NOMO-1 treated with dmso at 0.1 percent for 144 hours (cell line): ENCODE results near the gene RHOC.
"Not testable (repeated sequence)": the region's sequence is repeated elsewhere in the genome, so short reads cannot be mapped to it uniquely, and the experiment has no call there.

Source experiments
- DNase-seq: peaks from one replicate; lab custom pipeline; 2025; ENCODE audit not compliant: unreplicated experiment; lab: John Stamatoyannopoulos, UW

RHOC gene

DNA sequence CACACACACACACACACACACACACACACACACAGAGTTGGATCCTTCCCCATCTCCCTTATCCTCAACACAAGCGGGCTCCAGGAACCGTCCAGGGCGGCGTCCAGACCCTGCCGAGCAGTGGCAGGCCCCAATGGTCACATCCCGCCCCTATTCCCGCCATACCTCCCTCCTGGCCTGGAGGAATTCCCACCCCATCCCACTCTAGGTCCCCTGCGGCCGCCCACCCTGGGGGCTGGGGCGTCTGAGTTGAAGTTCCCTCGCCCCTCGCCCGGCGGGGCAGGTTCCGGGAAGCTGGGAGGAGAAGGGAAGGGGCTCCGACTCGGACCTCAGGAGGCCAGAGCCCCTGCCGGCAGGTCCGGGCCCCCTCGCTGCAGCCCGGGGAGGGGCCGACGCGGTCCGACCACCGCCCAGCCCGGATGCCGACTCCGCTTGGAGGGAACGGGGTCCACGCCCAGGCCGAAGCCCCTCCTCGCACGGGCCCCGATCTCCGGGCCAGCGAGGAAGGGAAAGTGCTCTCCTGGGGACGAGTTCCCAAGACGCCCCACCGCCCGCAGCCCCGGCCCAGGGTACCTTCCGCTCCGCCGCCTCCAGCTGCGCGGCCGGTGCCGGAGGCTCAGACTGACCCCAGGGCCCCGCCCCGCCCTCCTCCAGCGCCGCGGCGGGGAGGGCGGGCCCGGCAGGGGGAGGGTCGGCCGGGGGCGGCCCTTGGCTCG is at the start of gene RHOC:
TSS of gene RHOC (minus strand) at position 623 of the 716 bp plus-strand sequence. CDS start 3,328 bp downstream, outside the sequence.
- DNase-seq: no peak

DNA sequence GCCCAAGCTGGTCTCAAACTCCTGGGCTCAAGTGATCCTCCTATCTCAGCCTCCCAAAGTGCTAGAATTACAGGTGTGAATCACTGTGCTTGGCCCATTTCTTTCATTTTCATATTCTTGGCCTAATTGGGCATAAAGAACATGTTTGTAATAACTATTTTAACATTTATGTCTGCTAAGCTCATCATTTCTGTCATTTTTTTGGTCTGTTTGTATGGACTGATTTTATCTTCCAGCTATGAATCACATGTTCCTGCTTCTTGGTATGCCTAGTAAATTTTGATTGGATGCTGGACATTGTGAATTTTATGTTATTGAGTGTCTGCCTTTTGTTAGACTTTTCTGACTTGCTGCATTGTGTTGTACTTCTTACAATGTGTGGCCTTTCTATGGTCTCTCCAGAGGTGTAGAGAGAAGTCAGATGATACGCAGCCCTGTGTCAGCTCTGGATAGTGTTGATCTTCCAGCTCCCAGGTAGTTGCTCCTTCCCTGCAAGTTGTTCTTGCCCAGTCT is 47.2 kb upstream of the RHOC start:
- DNase-seq: no peak

DNA sequence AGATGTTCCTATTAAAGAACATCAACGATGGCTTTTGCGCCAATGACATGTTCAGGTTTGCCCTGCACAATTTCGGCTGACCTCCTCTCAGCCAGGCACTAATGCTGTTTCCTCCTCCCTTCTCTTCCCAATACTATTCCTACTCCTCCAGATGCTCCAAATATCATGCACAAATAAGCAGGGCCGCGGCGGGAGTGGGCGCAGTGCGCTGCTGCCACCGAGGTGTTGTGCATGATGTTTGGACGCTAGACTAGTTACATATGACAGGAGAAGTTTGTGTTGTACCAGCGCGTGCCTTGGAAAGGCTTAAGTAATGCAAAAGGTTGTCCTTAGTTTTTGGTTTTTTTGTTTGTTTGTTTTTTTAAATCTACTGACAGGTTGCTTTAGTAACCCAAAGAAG is 41.5 kb upstream of the RHOC start:
- no peak for DNase-seq

DNA sequence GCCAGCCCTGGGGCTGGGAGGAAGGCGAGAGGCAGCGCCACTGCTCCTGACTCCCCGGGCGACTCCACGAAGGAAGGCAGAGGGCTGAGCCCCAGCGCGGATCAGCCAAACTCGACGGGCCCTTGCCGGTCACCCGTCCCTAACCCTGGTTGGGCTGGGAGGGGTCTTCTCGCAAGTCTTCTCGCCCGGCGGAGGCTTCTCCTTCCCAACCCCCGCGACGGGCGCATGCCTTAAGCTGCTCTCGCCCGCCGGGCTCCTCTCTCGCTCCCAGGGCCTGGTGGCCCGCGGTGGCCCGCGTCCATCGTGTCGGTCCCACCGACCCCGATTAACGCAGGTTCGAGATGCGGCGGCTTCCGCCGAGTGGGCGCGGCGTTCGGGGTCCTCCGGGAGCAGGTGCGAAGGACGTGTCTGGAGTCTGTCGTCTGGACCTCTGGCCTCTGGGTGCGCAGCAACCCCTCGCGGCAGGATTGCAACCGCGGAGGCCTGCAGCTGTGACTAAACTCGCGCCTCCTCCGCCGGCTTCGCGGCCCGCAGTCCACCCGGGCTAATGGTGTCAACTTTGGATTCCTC is 37.2 kb upstream of the RHOC start:
- no peak for DNase-seq

DNA sequence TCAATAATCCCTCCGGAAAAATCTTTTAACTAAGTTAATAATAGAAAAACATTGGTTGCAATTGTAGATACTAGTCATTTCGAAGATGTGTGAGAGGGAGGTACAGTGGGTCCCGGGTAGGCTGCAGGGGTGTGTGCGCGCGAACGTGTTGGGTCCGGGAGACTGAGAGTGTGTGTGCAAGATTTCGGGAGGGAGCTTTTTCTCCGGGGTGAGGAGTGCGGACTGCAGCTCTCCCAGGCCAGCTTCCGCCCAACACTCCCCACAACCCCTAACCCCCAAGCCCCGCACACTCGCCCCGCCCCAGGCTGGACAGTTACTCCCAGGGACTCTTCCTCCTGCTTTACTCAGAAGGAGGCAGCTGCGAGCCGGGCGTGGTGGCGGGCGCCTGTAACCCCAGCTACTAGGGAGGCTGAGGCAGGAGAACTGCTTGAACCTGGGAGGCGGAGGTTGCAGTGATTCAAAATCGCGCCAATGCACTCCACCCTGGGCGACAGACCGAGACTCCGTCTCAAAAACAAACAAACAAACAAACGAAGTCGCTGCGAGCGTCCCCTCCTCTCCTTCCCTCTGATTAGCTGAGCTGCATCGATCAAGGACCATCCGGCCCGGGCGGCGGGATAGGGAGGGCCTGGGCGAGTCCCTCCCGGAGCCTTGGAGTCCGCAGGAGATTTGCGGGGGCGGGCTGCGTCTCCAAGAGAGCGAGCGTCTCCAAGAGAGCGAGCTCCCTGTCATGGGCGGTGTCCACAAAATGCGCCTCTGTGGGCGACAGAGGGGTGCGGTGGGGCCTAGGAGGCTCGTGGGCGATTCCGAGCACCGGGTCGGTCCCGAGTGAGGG is 36.5 kb upstream of the RHOC start:
- no peak for DNase-seq

DNA sequence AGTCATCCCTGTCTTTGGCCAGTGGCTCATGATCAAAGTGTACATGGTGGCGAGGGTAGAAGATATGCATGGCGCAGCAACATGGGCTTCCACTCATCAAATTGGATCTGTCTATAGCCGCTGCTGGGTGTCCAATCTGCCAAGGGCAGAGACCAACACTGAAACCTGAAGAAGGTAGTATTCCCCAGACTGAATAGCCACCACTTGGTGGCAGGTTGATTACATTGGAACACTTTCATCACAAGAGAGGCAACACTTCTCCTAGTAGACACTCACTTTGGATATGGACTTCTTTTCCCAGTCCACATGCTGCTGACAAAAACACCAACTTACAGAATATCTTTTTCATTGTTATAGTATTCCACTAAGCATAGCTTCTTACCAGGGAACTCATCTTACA is 30.6 kb upstream of the RHOC start:
- DNase-seq: no peak

DNA sequence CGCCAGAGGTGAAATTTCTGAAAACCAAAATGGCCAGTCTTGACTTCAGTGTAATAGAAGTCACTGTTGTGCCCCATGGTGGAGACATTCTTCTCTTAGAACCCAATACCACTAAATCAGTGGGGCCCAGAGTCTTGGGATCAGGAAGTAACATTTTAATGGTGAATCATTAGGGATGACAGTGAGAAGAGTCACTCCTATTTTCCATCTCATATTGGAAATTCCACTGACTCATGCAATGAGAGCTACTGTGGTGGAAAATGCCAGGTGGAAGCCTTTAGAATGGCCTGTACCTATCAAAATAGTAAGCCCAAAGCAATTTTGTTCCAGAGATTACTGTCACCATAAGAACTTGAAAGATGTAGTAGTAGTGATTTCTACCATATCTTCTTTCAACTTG is 28.8 kb upstream of the RHOC start:
- no peak for DNase-seq

DNA sequence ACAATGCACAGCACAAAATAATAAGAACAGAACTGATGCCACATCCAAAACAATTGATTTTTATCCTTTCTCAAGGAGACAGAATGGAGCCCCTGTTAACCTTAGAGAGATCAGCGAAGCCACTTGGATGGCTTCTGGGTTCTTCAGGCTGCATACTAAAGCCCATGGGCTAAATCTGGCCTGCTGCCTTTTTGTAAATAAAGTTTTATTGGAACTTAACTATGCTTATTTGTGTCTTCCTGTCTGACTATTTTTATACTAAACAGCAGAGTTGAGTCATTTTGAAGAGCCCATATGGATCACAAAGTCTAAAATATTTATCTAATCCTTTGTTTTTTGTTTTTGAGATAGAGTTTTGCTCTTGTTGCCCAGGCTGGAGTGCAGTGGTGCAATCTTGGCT is 24.5 kb upstream of the RHOC start:
- DNase-seq: no peak

DNA sequence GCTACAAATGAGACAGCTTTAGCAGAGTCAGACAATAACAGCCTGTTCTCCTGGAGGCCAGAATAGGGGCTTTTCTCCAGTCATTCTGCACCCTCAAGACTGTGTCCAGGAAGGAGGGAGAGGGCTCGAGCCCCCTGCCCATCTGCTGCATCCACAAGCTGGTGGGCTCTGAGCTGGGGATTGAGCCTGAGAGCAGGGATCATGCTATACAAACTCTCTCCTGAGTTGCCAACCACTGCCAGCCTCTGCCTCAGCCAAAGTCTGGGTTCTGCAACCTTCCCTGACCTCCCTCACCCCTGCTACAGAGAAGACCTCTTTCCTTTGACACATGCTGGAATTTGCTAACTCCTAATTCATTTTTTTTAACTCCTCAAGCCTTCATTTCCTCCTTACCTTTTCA is 23.0 kb upstream of the RHOC start:
- no peak for DNase-seq

DNA sequence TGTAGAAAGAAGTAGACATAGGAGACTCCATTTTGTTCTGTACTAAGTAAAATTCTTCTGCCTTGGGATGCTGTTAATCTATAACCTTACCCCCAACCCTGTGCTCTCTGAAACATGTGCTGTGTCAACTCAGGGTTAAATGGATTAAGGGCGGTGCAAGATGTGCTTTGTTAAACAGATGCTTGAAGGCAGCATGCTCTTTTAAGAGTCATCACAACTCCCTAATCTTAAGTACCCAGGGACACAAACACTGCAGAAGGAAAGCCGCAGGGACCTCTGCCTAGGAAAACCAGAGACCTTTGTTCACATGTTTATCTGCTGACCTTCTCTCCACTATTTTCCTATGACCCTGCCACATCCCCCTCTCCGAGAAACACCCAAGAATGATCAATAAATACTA is 22.1 kb upstream of the RHOC start:
- not testable (repeated sequence) for DNase-seq

DNA sequence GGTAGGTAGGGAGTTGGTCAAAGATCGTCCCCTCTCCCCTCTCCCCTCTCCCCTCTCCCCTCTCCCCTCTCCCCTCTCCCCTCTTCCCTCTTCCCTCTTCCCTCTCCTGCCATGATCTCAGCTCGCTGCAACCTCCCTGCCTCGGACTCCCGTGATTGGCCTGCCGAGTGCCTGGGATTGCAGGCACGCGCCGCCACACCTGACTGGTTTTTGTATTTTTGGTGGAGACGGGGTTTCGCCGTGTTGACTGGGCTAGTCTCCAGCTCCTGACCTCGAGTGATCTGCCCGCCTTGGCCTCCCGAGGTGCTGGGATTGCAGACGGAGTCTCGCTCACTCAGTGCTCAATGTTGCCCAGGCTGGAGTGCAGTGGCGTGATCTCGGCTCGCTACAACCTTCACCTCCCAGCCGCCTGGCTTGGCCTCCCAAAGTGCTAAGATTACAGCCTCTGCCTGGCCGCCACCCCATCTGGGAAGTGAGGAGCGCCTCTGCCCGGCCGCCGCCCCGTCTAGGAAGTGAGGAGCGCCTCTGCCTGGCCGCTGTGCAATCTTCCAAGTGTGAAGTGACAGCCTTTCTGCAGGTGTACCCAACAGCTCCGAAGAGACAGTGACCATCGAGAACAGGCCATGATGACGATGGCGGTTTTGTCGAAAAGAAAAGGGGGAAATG is 21.5 kb upstream of the RHOC start:
- DNase-seq: not testable (repeated sequence)

DNA sequence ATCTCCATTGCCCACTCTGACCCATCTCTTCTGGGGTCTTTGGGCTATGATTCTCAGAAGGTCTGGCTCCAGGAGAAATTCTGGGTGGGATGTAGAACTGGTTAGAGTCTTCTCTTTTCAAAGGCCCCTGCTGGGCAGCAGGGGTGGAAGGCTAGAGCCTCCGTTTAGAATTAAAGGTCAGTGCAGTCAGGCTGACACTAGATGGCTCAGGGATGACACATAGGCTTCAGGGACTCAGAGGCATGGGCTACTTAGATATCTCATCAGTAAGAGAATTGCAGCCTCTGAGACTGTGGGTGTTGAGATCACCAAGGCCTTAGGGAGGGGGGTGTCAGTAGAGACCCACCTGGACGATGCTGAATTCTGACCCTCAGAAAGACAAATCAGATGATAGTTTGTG is 20.8 kb upstream of the RHOC start:
- no peak for DNase-seq

DNA sequence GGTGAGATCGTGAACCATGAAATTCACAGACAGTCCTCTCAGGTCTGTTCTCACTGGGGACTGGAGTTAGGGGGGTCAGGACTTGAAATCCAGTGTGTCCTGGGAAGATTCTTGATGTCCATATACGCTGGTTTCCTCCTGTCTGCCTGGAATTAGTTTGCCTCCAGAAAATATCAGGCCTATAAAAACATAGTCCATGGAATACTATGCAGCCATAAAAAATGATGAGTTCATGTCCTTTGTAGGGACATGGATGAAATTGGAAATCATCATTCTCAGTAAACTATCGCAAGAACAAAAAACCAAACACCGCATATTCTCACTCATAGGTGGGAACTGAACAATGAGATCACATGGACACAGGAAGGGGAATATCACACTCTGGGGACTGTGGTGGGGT is 17.3 kb upstream of the RHOC start:
- DNase-seq: not testable (repeated sequence)

DNA sequence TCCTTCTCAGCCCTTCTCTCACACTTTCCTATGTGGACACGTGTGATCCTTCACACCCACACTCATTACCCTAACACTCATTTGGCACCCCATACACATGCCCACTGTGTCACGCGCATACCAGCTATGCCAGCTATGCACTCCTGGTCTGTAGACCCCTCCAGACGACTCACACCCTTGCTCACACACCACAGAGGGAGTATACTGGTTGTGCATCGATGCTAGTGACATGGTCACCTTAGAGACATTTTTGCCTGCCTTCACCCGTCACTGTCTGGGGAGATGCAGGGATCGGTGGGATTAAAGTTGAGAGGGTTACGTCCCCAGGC is 16.5 kb upstream of the RHOC start:
- DNase-seq: no peak

DNA sequence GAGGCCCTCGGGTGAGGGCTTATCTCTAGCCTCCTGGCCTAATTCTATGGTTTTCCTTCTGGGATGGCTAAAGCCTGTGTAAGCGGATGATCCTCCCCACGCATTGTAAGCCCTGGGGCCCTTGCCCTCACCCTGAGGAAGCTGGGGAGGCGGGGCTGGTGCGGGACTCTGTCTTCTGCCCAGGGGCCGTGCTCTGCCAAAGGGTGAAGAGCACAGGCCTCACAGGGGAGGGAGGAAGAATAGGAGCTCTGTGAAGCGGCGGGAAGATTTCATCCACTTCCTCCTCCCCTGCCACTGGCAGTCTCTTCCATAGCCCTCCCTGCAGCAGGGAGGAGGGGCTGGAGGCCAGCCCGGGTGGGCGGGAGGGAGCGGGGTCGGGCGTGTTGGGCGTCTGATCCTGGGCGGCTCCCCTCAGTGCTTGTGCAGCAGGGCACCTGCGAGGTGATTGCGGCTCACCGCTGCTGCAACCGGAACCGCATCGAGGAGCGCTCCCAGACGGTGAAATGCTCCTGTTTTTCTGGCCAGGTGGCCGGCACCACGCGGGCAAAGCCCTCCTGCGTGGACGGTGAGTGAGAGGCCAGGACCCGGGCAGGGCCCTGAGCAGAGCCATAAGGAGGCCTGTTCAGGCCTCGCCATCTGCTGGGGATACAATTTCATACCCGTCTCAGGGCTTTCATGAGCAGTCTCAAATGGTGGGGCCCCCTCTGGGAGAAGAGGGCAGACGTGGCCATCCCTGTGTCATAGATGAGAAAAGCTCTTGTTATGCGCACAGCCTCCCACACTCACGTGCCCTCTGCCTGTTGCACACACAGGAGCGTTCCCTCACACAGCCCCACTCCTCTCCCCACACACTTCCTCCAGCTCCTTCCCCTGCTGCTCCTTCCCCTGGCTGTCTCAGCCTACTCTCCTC is 15.9 kb upstream of the RHOC start:
- DNase-seq: no peak

DNA sequence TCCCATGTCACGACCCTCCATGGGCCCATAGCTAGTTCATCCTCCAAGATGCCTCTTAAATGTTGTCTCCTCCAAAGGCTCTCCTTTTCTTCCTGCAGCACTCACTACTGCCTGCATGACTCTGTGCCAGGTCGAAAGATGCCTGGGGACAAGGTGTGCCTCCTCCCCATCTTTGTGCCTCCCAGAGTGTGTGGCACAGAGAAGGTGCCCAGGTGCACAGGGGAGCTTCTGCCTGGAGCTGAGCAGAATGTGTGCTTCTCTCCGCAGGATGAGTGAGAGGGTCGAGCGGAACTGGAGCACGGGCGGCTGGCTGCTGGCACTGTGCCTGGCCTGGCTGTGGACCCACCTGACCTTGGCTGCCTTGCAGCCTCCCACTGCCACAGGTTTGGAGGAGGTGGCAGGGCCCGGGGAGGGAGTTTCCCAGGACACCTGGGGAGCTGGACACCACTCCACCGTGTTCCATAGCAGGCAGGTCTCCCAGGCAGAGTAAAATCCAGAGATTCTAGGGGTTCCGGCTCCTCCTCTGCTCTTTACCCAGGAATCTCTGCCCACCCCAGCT is 15.1 kb upstream of the RHOC start:
- DNase-seq: no peak

DNA sequence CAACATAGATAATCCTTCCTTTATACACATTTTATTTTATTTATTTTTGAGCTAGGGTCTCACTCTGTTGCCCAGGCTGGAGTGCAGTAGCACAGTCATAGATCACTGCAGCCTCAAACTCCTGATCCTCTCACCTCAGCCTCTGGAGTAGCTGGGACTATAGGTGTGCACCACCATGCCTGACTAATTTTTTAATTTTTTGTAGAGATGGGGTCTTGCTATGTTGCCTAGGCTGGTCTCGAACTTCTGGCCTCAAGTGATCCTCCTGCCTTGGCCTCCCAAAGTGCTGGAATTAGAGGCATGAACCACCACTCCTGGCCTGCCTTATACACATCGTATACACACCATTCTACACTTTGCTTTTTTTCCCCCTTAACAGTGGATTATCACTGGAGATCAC is 14.4 kb upstream of the RHOC start:
- not testable (repeated sequence) for DNase-seq

DNA sequence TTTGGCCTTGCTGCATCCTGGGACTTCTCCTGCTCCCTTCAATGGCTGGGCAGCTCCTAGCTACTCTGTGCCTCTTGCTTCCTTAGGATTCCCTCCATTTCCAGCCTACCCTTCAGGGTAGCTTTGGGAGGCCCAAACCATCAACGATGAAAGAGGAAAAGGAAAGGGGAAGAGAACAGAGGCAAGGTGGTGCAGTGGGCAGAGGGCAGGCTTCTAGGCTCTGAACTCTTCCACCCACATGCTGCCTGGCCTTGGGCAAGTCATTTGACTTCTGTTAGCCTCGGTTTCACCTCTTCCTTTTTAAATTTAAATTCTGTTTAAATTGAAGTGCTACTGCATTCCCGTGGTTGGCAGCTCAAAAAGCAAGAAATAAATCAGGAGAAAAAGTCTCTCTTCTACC is 13.9 kb upstream of the RHOC start:
- no peak for DNase-seq

DNA sequence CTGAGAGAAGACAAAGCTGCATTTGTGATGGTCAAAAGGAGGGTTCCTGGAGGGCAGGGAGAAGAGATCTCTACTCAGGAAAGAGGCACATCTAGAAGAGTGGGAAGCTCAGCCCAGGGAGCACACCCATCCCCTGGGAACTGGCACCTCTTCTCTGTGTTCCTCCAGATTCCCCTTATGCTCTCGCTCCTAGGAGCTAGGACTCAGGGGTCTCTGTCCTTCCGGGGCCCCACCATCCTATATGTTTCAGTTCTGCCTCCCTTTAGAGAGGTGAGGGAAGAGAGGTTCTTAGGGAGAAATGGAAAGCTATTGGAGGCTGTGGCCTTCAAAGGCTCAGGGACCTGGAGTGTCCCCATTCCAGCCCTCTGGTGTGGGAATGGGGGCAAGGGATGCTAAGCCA is 12.8 kb upstream of the RHOC start:
- DNase-seq: no peak
